Effector memory CD8-positive, alpha-beta T cell (primary cell): ENCODE measurements around the gene MSI2.

Experiments
- ATAC-seq: fragments of 150-1000 bp; cut with Tn5 transposase; replicated peaks from 2 replicates; pipeline ENCODE4 v1.10.0; 2021; ENCODE audit warnings: mild to moderate bottlenecking, moderate library complexity
- DNase-seq, 3 experiments: peaks; one replicate each; pipeline ENCODE4 v3.0.0; 2021
- H3K27ac Mint-ChIP-seq, 2 donors: one replicate each; pipeline ENCODE4 v1.8.0; 2022; ENCODE audit warnings: mild to moderate bottlenecking in 2 of 2, mixed read lengths in 2 of 2, moderate library complexity in 2 of 2
- H3K27me3 Mint-ChIP-seq, 2 donors: one replicate each; pipeline ENCODE4 v1.8.0; 2022; ENCODE audit warnings: mixed read lengths in 2 of 2
- H3K36me3 Mint-ChIP-seq: one replicate; pipeline ENCODE4 v1.8.0; 2022; ENCODE audit warnings: mild to moderate bottlenecking, moderate library complexity, mixed read lengths; ENCODE audit not compliant: insufficient read depth
- H3K4me1 Mint-ChIP-seq, 2 donors: one replicate each; pipeline ENCODE4 v1.8.0; 2022; ENCODE audit warnings: low read depth in 2 of 2, mixed read lengths in 2 of 2
- H3K4me3 Mint-ChIP-seq, 2 donors: one replicate each; pipeline ENCODE4 v1.8.0; 2022; ENCODE audit warnings: mild to moderate bottlenecking in 2 of 2, mixed read lengths in 2 of 2, moderate library complexity in 2 of 2
- H3K9me3 Mint-ChIP-seq, 2 donors: one replicate each; pipeline ENCODE4 v1.8.0; 2022; ENCODE audit warnings: mixed read lengths in 2 of 2

Gene MSI2

DNA sequence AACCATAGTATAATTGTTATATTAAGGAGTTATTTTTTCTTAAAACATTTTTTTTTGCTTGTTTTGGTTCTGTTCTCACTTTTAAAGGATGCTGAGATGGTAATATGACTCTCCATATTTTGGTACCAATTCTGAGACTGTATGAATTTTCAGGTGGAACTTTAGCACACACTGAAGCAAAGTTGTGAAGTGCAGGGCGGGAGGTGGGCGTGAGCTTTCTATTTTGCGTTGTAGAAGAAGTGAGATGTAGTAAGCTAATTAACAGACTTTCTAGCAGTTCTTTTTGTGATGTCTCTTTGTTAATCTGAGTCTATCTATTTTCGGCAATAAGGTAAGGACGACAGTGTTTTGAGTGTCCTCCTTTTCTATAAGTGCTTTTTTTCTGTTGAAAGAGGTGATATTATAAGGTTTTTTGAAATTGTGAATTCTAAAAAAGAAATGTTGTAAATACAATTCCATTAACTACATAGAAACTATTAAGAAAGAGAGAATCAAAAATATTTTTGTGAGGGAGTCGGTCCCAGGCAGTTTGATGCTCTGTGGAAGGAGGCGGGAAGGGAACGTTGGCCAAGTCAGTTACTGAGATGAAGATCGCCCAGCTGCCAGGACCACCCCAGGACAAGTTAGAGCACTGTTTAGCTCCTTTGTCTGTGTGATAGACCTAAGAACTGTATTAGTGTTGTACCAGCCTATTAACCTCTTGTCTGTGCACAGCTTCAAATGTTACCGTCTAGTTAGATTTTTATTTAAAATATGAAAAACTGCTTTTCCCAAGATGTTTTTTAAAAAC, 423.8 kb downstream of the MSI2 start:
- Mint-ChIP-seq H3K4me3 (no peak overlapping the region), H3K27ac (peak overlapping the region in 1 of 2 donors; percentile 49), H3K36me3 (peaks cover 25% of the 10 kb centered on the region)

DNA sequence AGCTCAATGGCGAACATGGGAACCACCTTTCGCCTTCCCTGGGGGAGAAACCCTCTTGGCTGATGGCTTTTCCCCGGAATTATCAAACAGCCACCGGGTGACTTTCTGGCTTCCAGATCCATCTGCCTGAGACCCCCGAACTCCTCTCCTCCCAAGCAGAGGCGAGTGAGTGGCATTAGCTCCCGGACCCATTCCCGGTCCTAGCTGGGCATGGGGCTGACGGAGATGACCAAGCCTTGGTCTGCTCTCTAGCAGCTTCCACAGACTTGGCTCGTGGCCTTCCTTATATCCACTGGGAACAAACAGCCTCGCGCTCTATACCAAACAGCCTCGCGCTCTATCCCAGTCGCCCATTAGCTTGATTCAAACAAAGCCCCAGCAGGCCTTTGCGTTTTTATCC, 426.4 kb downstream of the MSI2 start:
- Mint-ChIP-seq H3K36me3 (peaks cover 25% of the 10 kb centered on the region), H3K27me3 (no peaks in the 10 kb centered on the region), H3K4me3 (no peak overlapping the region), H3K27ac (no peak overlapping the region), H3K9me3 (no peaks in the 10 kb centered on the region), H3K4me1 (peaks cover 0 to 4% of the 10 kb centered on the region in 2 donors)
- DNase-seq = no peak
- no peak for ATAC-seq

More for the DNA sequence above, 423.8 kb downstream of the MSI2 start:
- peaks cover 0 to 5% of the 10 kb centered on the region in 2 donors for H3K4me1 Mint-ChIP-seq
- DNase-seq (no peak), ATAC-seq (no peak)
- H3K9me3 Mint-ChIP-seq = no peaks in the 10 kb centered on the region
- H3K27me3 Mint-ChIP-seq = no peaks in the 10 kb centered on the region

DNA sequence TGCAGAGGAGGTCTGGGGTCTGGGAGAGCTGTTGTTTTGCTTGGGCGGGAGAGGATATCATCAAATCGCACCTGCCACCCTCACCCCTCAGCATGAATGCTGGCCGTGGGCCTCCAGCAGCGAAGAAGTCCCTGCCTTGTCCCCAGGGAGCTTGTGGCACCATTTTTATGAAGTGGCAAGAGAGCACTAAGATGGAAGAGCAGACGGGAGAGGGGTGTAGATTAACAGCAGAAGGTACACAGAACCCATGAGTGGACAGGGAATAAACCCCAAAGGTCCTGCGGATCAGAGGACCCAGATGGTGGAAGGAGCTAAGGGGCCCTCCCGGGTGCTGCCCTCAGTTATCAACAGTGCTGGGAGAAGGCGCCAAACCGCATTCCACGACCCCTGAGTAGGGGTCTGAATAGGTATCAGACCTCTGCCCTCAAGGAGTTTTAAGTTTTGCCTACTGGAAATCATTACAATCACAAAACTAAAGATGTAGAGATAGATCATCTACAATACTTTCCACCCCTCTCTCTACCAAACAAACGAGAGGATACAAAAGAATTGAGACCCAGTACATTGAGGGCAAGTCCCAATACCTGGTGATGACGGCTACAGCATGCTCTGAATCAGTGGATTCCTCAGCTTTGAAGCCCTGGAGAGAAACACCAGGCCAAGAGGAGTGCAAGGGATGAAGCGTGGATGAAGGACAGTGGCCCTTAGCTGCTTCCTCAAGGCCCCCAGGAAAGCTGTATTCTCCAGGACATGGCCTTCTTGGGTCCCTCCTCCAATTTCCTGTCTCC, 428.6 kb downstream of the MSI2 start:
- H3K27ac Mint-ChIP-seq = peak overlapping the region in 1 of 2 donors; percentile 29
- peaks cover 21% of the 10 kb centered on the region for H3K36me3 Mint-ChIP-seq
- no peak overlapping the region for H3K4me3 Mint-ChIP-seq
- no peaks in the 10 kb centered on the region for H3K27me3 Mint-ChIP-seq
- H3K4me1 Mint-ChIP-seq = peaks cover 0 to 4% of the 10 kb centered on the region in 2 donors
- DNase-seq = no peak
- ATAC-seq = no peak
- no peaks in the 10 kb centered on the region for H3K9me3 Mint-ChIP-seq

DNA sequence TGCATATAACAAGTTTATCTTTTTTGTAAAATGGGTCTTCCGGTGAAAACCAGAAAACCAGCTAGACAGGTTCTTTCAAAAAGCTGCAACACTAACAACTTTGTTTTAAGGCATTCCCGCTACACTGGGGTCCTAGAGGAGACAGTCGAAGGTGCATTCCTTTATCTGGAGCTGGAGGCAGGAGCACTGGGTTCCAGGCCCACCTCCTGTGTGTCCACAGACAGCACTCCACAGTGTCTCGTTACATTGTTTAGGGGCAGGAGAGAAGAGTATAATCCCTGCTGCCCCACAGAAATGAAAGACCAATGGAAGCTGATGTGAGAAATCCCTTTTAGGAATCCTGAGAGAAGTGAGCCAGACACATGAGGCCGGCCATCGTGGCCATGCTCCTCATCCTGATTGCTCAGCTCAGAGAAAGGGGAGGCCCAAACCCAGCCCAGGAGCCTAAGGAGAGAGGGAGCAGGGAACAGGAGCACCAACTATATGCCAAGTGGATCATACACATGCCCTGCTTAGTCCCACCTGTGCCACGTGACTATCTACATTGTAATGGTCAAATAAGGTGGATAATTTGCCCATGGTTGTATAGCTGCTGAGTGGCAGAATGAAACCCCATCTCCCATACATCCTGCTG, 429.3 kb downstream of the MSI2 start:
- Mint-ChIP-seq H3K4me3 (no peak overlapping the region), H3K4me1 (peaks cover 0 to 4% of the 10 kb centered on the region in 2 donors), H3K27me3 (no peaks in the 10 kb centered on the region), H3K36me3 (peaks cover 18% of the 10 kb centered on the region), H3K9me3 (no peaks in the 10 kb centered on the region), H3K27ac (no peak overlapping the region)
- DNase-seq (no peak), ATAC-seq (no peak)

DNA sequence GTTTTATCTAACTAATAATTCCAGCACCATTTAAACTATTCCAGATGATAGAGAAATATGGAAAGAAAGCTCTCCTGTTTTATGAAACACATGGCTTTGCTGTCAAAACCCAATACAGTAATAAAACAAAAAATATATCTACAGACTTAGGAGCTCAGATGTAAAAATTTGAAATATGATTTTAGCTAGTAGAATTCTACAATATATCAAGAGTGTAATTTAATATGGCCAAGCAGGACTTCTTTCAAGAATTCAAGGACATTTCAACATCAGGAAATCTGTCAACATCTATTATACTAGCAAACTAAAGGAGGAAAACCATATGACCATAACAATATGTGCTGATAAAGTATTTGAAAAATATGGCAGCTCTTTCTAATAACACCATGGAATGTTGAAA, 431.3 kb downstream of the MSI2 start:
- H3K27ac Mint-ChIP-seq = no peak overlapping the region
- H3K27me3 Mint-ChIP-seq = no peaks in the 10 kb centered on the region
- no peaks in the 10 kb centered on the region for H3K9me3 Mint-ChIP-seq

DNA sequence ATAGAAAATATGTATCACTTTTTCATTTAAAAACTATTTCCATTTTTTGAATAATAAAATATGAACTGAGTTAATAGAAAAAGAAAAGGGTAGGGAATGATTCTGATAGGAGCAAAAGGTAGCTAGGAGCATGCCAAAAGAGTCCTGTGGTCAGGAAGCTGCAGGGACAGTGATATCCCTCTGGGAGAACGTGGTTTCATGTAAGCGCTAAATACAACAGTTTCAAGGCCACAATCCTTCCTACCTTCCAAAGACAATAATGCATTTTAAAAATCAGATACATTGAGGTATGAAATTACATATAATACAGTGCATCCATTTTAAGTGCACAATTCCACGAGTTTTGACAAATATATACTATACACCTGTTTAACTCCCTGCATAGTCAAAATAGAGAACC, 432.9 kb downstream of the MSI2 start:
- no peaks in the 10 kb centered on the region for H3K27me3 Mint-ChIP-seq
- DNase-seq (no peak), ATAC-seq (no peak)
- H3K4me3 Mint-ChIP-seq = no peak overlapping the region
- H3K36me3 Mint-ChIP-seq = peaks cover 9% of the 10 kb centered on the region
- H3K27ac Mint-ChIP-seq = no peak overlapping the region
- peaks cover 1 to 8% of the 10 kb centered on the region in 2 donors for H3K9me3 Mint-ChIP-seq
- peaks cover 12 to 14% of the 10 kb centered on the region in 2 donors for H3K4me1 Mint-ChIP-seq

More for the DNA sequence above, 431.3 kb downstream of the MSI2 start:
- DNase-seq (no peak), ATAC-seq (no peak)
- Mint-ChIP-seq H3K4me1 (peaks cover 4 to 5% of the 10 kb centered on the region in 2 donors), H3K4me3 (no peak overlapping the region), H3K36me3 (peaks cover 14% of the 10 kb centered on the region)

DNA sequence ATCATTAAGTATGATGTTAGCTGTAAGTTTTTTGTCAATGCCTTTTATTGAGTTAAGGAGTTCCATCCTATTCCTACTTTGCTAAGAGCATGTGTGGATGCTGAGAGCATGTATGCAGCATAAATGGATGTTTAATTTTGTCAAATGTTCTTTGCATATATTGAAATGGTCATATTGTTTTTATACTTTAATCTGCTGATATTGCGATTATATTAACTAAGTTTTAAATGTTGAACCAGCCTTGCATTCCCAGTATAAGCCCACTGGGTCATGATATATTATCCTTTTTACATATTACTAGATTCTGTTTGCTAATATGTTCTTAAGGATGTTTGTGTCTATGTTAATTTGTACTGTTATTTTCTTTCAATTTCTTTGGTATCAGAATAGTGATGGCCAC, 435.6 kb downstream of the MSI2 start:
- DNase-seq = no peak
- peaks cover 8 to 21% of the 10 kb centered on the region in 2 donors for H3K4me1 Mint-ChIP-seq
- ATAC-seq = no peak
- peaks cover 1 to 8% of the 10 kb centered on the region in 2 donors for H3K9me3 Mint-ChIP-seq
- no peaks in the 10 kb centered on the region for H3K36me3 Mint-ChIP-seq
- peak overlapping the region in 1 of 2 donors; percentile 77 for H3K27ac Mint-ChIP-seq
- no peaks in the 10 kb centered on the region for H3K27me3 Mint-ChIP-seq
- H3K4me3 Mint-ChIP-seq = no peak overlapping the region

DNA sequence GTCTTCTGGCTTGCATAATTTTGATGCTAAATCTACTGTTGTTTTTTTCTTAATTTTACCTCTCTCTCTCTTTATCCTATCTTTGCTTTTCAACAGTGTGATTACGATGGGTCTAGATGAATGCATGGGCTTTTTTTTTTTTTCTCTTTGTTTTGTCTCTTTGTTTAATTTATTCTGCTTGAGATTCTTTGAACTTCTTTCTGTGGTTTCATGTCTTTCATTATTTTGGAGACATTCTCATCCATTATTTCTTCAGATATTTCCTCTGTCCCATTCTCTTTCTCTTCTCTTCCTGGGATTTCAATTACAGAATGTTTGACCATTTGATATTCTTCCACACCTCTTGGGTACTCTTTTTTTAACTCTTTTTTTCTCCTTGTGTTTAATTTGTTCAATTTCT, 436.4 kb downstream of the MSI2 start:
- ATAC-seq = peak; percentile 5
- peaks cover 8 to 21% of the 10 kb centered on the region in 2 donors for H3K4me1 Mint-ChIP-seq
- H3K9me3 Mint-ChIP-seq = peaks cover 1 to 8% of the 10 kb centered on the region in 2 donors
- H3K36me3 Mint-ChIP-seq = no peaks in the 10 kb centered on the region
- H3K4me3 Mint-ChIP-seq = peak overlapping the region; percentile 28 to 29
- no peak for DNase-seq
- peak overlapping the region in 1 of 2 donors; percentile 77 for H3K27ac Mint-ChIP-seq
- no peaks in the 10 kb centered on the region for H3K27me3 Mint-ChIP-seq

DNA sequence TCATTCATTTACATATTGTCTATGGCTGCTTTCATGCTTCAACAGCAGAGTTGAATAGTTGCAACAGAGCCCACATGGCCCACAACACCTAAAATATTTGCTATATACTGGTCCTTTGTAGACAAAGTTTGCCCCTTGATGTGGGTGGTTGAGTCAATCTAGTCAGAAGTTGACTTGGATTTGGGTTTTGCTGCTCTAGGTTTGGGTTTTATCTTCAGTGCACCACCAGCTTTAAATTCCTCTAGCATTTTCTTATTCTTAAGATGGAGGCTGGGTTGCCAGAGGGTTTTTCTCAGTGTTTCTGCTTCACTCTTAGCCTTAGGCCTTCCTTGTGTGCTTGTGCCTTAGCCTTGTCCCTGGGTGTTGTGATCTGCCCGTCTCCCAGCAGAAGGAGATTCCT, 437.7 kb downstream of the MSI2 start:
- Mint-ChIP-seq H3K36me3 (no peaks in the 10 kb centered on the region), H3K9me3 (peaks cover 1 to 8% of the 10 kb centered on the region in 2 donors), H3K27me3 (no peaks in the 10 kb centered on the region), H3K27ac (no peak overlapping the region), H3K4me3 (no peak overlapping the region), H3K4me1 (peaks cover 8 to 21% of the 10 kb centered on the region in 2 donors)
- ATAC-seq (no peak), DNase-seq (no peak)

DNA sequence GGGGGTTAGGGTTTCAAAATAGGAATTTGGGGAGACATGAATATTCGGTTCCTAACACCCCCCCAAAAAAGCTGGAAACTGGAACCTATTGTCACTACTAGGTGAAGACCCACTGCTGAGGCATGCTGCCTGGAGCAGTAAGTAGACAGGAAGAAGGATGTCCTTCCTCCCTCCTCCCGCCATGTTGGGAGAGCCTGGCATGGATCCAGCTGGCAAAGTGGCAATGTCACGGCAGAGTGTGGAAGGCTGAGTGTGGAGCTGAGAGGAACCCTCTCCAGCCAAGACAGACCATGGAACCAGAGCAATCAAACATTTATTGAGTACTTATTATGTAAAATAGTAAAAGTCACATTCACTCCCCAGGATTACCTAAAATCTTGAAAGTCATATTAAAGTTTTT, 439.7 kb downstream of the MSI2 start:
- DNase-seq = no peak
- Mint-ChIP-seq H3K4me3 (no peak overlapping the region), H3K9me3 (peaks cover 1 to 8% of the 10 kb centered on the region in 2 donors), H3K27ac (peak overlapping the region in 1 of 2 donors; percentile 47), H3K4me1 (peaks cover 11 to 21% of the 10 kb centered on the region in 2 donors), H3K27me3 (no peaks in the 10 kb centered on the region), H3K36me3 (peaks cover 5% of the 10 kb centered on the region)
- no peak for ATAC-seq

DNA sequence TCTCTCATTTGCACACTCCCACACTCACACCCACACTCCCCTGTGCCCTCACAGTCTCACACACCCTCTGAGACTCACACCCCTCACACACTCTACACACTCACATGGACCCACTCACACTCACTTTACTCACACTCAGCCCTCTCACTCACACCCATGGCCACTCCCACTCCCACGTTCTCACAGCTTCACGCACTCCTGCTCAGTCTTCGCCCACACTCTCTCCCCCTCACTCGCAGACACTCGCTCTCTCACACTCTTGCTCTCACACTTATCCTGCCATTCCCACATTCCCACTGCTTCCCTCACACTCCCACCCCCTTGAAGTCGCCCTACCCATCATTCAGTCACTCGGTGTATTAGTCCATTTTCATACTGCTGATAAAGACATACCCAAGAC, 440.9 kb downstream of the MSI2 start:
- DNase-seq = no peak
- peaks cover 1 to 8% of the 10 kb centered on the region in 2 donors for H3K9me3 Mint-ChIP-seq

DNA sequence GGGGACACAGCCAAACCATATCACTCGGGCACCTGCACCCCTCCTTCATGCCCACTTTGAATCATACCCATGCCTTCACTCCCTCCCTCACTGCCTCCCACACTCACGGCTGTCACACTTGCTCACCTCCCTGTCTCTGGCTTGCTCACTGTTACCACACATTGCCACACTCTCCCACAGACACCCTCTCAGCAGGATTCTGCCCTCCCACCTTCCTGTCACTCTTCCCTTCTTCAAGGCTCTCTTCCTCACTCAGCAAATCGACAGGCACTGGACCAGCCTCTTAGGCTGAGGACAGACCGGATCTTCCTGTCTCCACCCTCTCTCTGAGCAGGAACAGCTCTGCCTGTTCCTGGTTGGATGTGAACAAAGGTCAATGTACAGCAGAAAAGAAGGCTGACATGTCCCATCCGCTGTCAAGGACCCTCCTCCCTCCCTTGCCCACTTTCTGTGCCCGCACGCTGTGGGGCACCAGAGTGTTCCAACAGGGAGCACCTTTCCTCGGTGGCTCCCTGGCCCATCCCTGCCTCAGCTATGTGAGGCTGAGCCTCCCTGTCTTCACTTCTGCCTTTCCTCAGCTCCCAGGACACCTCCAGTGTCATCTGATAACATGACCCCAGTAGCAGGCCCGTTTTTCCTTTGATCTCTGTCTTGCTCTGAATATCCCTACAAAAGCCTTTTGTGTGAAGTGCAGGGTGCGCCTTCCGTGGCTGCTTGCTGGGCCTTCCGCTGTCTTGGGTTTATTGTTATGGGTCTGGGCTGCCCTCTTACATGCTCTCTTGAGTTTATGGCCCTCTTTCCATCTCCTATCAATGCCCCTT, 441.8 kb downstream of the MSI2 start:
- H3K9me3 Mint-ChIP-seq = peaks cover 1 to 7% of the 10 kb centered on the region in 2 donors
- no peaks in the 10 kb centered on the region for H3K27me3 Mint-ChIP-seq
- peaks cover 5% of the 10 kb centered on the region for H3K36me3 Mint-ChIP-seq
- no peak overlapping the region for H3K27ac Mint-ChIP-seq
- DNase-seq (no peak), ATAC-seq (peak; percentile 18)
- H3K4me1 Mint-ChIP-seq = peaks cover 6 to 13% of the 10 kb centered on the region in 2 donors
- H3K4me3 Mint-ChIP-seq = no peak overlapping the region

More for the DNA sequence above, 440.9 kb downstream of the MSI2 start:
- no peak for ATAC-seq
- H3K27me3 Mint-ChIP-seq = no peaks in the 10 kb centered on the region
- H3K4me1 Mint-ChIP-seq = peaks cover 11 to 21% of the 10 kb centered on the region in 2 donors
- H3K27ac Mint-ChIP-seq = no peak overlapping the region
- H3K36me3 Mint-ChIP-seq = peaks cover 5% of the 10 kb centered on the region
- H3K4me3 Mint-ChIP-seq = no peak overlapping the region
